ENCODE results near the gene FNDC11.

DNA sequence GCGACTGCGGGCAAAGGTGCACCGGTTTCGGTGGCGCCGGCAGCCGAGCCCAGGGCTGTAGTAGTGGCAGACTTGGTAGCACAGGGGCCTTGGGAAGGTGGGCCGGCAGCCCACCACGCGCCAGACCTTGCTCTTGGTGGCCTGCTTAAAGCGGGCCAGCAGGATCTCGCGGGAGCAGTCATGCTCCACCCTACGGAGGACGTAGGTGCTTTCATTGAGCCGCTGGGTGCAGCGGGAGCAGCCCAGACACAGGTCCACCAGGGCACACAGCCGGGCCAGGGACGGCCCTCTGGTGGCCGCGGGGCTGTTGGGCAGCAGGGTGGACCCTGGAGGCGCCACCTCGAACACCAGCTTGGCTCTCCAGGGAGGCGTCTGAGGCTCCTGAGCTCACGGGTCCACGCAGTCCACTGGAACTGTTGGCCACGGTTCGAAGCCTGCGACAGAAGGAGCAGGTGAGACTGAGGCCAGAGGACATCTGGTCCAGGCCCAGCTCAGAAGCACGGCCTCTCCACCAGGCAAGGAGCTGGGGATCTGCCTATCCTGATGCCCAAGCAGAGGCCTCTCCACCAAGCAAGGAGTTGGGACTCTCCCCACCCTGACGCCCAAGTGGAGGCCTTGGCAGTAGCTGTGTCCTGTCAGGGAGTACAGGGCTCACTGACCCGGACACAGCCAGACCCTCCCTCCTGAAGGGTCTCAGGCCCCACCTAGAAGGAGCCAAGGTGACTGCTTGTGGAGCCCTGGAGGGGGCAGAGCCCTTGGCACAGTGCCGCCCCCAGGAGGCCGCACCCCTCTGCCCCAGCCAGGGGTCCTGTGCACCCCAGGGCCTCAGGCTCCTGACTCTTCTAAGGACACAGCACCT lies 19.1 kb downstream of the FNDC11 start:
- TF ChIP-seq POLR2AphosphoS5 (IDR thresholded peaks at IDR 0.05; ENCODE audit: borderline replicate concordance, low read depth, low read length) (no peak), EZH2 (IDR thresholded peaks at IDR 0.05) (no peak), FOXP2 (optimal IDR thresholded peaks at IDR 0.05; ENCODE audit: control extremely low read depth, extremely low read length, insufficient read depth) (no peak)

Data from SK-N-MC (cell line).